Fibroblast of lung (primary cell): ENCODE data around the gene VSIR.

ENCODE experiments used
- CTCF ChIP-seq, 2 donors: IDR thresholded peaks in 1 of 2; conservative IDR thresholded peaks in 1 of 2; 1 replicate in 1 of 2; 2 replicates in 1 of 2; pipeline ENCODE4 v1.5.1; 2011 to 2012; ENCODE audit warnings: low read length in 2 of 2, control low read depth in 1 of 2, inconsistent platforms in 1 of 2, low read depth in 1 of 2, mild to moderate bottlenecking in 1 of 2
- EZH2 ChIP-seq: IDR thresholded peaks from 2 replicates; pipeline ENCODE4 v1.5.1; 2012; ENCODE audit warnings: low read length, control low read depth, mild to moderate bottlenecking; ENCODE audit errors: missing control alignments

GRCh38 chr10:71746344-71747037, 26.8 kb downstream of the VSIR start:
- TF ChIP-seq CTCF (conservative IDR thresholded peaks at IDR 0.05 in 1 of 2, IDR thresholded peaks at IDR 0.05 in 1 of 2; ENCODE audit: low read depth in 1 of 2, low read length in 2 of 2) (no peak), EZH2 (no peak)
